AG09319 (cell line): Measurements from ENCODE around the gene CHSY1.

Experiments used
- DNase-seq: peaks from one replicate; pipeline ENCODE4 v3.0.0-alpha.2; 2010; ENCODE audit warnings: low read depth; ENCODE audit errors: extremely low read depth
- CTCF ChIP-seq: IDR thresholded peaks from 2 replicates; pipeline ENCODE4 v1.5.1; 2011; ENCODE audit warnings: low read depth, mild to moderate bottlenecking, inconsistent platforms, low read length, moderate library complexity

The CHSY1 gene

DNA sequence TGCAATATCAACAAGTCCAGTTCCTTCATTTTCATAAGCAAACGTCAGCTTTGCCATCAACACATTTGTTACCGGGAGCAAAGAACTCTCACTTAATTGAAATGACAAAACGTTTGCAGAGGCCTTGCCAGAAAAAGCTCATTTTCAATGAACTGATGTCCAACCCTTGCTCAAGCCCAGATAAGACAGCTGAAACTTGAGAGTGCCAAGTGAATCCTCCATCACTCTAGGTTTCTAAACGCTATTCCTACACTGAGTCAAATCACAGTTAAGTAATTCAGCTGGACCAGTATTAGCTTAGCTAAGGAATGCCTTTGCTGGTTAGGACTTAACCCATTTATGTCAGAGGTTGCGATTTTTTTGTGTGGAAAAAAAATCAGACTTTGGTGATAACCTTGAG, 11.5 kb downstream of the CHSY1 start:
- DNase-seq, result no peak
- no peak for TF ChIP-seq CTCF

GRCh38 chr15:101239724-101240136, 12.1 kb downstream of the CHSY1 start:
- no peak for DNase-seq

DNA sequence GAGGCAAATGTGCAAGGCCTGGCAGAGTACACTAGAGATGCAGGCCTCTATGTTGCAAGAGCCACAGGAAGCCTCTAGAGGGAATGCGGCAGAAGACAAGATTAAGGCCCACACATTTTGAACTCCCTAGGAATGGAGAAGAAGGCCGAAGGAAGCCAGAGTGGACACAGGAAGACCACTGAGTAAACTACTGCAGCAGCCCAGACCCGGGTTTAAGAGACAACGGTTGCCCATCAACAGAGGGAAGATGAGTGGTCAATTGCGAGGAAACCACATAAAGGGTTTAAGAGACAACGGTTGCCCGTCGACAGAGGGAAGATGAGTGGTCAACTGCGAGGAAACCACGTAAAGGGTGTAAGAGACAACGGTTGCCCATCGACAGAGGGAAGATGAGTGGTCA, 14.6 kb downstream of the CHSY1 start:
- no peak for TF ChIP-seq CTCF
- no peak for DNase-seq

More at GRCh38 chr15:101239724-101240136, 12.1 kb downstream of the CHSY1 start:
- TF ChIP-seq CTCF, result no peak

DNA sequence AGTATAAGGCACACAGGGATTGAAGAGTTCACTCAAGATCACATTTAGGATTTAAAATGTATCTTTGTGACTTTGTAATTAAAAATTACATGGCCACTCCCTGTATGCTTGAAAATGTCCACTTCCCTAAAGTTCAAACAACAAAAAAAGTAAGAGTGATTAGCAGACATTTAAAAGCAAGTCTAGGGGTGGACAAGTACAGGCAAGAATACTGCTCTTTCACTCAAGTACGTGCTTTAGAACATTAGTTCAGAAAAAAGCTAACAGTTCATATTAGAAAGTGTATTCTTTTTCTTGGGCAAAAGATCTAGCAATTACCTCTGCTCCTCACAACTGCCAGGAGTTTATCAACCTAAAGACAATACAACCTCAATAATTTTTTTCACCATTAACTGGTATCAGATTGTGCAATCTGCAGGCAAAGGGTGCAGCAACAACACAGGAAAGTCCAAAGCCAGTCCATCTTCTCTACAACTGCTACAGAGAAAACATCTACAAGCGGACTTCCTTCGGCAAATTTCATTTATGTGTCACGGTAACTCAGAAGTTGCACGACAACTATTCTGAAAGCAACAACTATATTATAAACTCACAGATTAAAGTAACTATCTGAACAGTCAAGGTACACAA, 18.1 kb downstream of the CHSY1 start:
- DNase-seq, result no peak
- no peak for TF ChIP-seq CTCF

- no peak for DNase-seq
- TF ChIP-seq CTCF, result no peak
Measured at GRCh38 chr15:101232677-101233076, 19.2 kb downstream of the CHSY1 start.

- no peak for DNase-seq
- no peak for TF ChIP-seq CTCF
Measured at GRCh38 chr15:101228313-101228712, 23.5 kb downstream of the CHSY1 start.

GRCh38 chr15:101225658-101226057, 26.2 kb downstream of the CHSY1 start:
- no peak for TF ChIP-seq CTCF
- no peak for DNase-seq
